HG03571 (cell line): ENCODE measurements around the gene ZNF862.

Experiments used
- ATAC-seq: cut with Tn5 transposase; IDR thresholded peaks from one replicate; pipeline ENCODE4 v1.9.1; 2021; ENCODE audit not compliant: unreplicated experiment

The ZNF862 gene

DNA sequence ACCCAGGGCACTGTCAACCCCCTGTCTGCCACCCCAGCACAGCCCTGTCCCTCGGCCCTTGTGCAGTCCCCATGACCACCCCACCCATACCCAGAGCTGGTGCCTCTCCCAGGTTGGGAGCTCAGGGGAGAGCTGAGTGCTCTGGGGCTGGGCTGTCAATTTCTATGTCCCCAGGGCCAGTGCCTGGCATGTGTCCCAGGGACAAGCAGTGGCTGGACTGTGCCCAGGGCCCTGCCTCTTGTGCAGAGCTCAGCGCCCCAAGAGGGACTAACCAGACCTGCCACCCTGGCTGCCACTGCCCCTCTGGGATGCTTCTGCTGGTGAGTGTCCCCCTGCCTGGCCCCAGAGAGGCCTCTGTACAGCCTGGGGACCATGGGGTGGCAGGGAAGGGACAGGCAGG lies 29.0 kb upstream of the ZNF862 start:
- ATAC-seq, result no peak

DNA sequence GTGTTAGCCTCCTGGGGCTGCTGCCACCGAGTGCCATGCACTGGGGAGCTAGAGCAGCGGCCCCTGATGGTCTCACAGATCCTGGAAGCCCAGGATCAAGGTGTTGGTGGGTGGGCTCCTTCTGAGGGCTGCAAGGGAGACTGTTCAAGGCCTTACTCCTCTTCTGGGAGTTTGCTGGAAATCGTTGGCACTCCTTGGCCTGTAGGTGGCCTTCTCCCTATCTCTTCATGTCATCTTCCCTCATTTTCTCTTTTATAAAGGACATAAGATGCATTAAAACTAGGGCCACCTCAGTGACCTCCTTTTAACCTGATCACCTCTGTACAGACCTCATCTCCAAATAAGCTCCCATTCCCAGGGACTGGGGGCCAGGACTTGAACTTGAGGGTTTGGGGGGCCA lies 27.0 kb upstream of the ZNF862 start:
- no peak for ATAC-seq

DNA sequence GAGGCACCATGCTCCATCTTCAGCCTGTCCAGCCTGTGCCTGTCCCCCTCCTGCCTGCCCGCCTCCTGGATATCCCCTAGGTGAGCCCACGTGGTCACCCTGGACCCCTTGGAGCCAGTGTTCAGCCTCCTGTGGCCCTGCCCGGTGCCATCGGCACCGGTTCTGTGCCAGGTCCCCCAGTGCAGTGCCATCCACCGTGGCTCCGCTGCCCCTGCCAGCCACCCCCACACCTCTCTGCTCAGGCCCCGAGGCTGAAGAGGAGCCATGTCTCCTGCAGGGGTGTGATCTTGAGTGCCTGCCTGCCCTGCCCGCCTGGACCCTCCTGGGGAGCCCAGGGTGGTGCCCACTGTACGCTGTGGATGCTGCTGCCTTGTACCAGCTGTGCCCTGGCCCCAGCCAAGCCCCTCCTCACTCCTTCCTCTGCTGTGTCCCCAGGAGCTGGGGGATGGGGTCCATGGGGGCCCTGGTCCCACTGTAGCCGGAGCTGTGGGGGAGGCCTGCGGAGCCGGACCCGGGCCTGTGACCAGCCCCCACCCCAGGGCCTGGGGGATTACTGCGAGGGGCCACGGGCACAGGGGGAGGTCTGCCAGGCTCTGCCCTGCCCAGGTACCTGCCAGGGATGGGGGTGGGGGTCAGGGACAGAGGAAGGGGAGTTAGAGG lies 26.2 kb upstream of the ZNF862 start:
- no peak for ATAC-seq

DNA sequence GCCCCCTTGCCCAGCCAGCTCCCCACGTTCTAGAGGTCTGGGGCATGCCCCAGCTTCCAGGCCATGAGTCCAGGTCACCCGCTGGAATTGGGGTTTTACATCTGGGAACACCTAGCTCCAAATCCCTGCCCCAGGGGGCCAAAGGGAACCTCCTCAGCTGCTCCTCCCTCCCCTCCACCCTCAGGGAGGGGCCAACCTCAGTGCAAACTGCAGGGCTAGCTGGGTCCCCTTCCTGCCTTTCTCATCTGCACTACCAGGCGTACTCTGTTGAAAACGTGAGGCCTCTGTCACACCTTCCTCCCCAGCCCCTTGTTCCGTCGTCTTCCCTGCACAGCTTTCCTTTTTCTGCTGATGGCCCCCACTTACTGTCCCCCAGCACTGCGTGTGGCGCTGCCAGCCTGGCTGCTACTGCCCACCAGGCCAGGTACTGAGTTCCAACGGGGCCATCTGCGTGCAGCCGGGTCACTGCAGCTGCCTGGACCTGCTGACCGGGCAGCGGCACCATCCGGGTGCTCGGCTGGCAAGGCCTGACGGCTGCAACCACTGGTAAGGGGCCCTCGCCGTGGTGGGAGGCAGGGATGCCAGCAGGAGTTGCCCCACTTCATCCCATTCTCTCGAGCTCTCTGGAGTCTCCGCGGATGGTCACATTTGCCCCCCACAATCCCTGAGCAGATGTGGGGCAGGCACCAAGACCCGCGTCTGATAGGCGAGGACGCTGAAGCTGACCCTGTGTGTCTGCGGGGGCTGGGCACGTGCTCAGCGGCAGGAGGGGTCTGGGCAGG lies 24.7 kb upstream of the ZNF862 start:
- ATAC-seq, result no peak

DNA sequence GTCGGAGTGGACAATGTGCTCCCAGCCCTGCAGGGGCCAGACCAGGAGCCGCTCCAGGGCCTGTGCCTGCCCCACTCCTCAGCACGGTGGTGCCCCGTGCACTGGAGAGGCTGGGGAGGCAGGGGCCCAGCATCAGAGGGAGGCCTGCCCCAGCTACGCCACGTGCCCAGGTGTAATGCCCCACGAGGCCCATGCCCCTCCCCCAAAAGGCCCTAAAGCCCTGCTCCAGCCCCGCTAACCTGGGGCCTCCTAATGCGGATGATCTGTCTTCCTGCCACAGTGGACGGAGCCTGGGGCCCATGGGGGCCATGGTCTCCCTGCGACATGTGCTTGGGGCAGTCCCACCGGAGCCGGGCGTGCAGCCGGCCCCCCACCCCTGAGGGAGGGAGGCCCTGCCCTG lies 23.7 kb upstream of the ZNF862 start:
- ATAC-seq, result no peak

DNA sequence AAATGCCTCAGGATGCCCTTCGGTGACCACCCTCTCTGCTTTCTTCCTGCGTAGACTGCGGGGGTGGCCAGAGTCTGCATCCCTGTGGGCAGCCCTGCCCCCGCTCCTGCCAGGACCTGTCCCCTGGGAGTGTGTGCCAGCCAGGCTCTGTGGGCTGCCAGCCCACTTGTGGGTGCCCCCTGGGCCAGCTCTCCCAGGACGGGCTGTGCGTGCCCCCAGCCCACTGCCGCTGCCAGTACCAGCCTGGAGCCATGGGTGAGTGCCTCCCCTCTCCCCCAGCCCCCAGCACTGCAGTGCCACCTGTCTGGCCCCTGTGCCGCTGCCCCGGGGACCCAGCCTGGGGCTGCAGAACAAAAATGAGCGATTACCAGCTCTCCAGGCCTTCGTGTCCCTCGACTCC lies 23.1 kb upstream of the ZNF862 start:
- ATAC-seq, result no peak

DNA sequence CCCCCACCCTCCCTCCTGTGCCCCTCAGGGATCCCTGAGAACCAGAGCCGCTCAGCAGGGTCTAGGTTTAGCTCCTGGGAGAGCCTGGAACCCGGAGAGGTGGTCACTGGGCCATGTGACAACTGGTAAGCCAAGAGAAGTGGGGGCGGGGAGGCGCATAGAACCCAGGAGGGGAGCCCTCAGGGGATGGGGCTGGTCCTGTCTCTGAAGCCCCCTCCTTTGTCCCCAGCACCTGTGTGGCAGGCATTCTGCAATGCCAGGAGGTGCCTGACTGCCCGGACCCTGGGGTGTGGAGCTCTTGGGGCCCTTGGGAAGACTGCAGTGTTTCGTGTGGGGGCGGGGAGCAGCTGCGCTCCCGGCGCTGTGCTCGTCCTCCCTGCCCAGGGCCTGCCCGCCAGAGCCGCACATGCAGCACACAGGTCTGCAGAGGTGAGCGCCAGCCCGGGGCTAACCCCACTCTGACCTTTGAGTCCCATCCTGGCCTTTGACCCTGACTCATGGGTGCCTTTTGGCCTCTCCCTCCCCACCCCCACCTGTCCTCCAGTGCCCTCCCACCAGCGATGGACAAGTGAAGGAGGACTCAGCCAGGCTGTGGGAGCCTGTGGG lies 22.4 kb upstream of the ZNF862 start:
- no peak for ATAC-seq

DNA sequence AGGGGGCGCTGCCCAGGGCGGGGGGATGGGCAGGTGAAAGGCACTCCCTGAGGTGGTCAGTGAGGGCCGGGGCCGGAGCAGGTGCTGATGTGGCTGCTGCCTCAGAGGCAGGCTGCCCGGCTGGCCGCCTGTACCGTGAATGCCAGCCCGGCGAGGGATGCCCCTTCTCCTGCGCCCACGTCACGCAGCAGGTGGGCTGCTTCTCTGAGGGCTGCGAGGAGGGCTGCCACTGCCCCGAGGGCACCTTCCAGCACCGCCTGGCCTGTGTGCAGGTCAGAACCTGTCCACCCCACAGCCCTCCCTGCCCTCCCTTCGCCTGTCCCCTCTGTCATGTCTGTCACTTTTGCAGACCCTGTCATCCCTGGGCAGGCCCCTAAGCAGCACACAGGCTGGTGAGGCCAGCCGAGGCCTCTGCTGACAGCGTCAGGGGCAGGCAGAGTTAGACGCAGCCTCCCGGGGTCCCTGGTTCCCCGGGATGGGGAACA lies 21.9 kb upstream of the ZNF862 start:
- ATAC-seq, result no peak

DNA sequence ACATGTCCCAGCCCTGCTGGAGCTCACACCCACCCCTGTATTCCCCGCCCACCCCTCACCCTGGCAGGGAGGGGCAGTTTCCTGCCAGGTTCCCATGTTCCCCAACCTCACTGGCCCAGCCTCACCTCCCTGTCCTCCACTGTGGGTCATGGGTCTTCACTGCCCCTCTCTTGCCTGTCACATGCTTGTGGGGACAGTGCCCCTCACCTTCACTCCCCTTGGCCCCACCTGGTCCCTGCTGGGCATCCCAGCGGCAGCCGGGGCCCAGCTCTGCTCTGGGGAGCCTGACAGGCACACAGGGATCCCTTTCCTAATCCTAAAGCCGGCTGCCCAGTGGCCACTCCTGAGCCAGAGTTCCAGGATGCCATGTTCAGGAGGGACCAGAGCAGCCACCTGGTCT lies 21.4 kb upstream of the ZNF862 start:
- no peak for ATAC-seq

DNA sequence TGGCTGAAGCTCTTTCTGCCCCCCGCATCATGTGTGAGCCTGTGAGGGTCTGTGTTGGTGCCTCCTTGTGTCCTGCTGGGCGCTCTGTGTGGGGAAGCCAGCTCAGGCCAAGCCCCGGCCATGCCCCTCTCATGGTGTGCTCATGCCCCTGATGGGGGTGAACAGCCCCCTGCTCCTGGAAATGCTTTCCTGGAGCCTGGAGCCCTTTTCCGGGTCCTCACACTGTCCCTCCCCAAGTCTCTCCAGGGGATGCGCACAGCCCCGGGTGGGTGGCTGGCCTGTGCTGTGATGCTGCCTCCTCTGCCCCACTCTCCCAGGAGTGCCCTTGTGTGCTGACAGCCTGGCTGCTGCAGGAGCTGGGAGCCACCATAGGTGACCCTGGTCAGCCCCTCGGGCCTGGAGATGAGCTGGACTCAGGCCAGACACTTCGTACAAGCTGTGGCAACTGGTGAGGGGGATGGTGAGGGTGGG lies 20.8 kb upstream of the ZNF862 start:
- no peak for ATAC-seq

DNA sequence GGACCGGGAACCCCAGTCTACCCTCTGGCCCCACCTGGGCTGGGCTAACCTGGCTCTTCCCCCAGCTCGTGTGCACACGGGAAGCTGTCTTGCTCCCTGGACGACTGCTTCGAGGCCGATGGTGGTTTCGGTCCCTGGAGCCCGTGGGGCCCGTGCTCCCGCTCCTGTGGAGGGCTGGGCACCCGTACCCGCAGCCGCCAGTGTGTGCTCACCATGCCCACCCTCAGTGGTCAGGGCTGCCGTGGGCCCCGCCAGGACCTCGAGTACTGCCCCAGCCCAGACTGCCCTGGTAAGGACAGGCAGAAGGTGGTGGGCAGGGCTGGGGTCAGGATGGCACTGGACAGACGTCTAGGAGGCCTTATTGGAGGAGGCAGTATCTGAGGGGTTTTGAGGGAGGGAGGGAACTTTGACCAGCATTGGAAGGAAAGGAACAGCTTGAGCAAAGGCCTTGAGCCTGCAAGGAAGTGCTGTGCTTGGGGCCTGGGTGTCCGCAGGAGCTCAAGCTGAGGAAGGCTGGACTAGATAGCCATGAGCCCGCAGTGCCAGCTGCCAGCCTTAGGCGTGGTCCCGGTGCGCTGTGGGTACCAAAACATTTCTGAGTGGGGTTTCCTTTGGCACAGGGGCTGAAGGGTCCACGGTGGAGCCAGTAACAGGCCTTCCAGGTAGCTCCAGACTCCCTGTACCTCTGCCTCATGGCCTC lies 20.2 kb upstream of the ZNF862 start:
- ATAC-seq, result no peak

DNA sequence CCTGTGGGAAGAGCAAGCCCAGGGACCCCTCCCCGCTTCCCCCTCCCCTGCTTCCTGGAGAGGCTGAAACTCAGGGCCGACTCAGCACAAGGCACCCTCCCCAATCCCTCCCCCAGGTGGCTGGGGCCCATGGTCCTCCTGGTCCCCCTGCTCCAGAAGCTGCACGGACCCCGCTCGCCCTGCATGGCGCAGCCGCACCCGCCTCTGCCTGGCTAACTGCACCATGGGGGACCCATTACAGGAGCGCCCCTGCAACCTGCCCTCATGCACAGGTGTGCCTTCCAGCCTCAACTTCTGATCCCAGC lies 19.7 kb upstream of the ZNF862 start:
- ATAC-seq, result no peak

DNA sequence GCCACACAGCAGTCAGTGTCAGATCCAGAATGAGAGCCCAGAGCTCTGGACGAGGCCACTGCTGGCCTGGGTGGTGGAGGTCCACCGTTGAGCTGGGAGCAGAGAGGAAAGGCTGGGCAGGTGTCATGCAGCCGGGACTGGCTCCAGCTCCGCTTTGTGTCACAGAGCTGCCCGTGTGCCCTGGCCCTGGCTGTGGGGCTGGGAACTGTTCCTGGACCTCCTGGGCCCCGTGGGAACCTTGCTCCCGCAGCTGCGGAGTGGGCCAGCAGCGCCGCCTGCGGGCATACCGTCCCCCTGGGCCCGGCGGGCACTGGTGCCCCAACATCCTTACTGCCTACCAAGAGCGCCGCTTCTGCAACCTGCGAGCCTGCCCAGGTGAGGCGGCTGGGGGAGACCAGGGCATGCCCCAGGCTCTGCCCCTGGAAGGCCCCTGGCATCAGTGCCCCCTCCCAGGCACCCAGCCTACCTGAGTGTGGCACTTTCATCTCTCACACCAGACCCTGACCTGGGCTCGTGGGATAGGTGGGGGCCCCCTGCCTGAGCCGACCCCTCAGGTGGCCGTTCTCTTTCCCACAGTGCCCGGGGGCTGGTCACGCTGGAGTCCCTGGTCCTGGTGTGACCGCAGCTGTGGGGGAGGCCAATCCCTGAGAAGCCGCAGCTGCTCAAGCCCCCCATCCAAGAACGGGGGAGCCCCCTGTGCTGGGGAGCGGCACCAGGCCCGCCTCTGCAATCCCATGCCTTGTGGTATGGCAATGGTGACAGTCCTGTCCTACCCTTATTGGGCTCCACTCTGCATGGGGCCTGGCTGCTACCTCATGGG lies 18.8 kb upstream of the ZNF862 start:
- ATAC-seq, result no peak

DNA sequence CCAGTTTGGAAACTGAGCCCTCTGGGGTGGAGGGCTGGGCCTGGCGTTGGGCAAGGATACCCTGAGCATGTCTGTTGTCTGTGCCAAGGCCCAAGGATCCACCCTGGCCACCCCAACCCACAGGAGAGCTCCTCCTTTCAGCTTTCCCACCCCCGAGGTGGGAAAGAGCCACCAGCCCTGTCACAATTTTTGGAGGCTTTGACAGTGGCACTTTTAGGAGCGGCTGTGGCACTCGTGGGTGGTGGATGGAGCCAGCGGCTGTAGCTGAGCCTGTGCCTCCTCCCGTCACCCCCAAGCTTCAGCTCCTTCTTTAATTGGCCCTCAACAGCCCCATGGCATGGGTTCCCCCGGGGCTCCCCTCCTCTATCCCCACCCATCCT lies 18.2 kb upstream of the ZNF862 start:
- ATAC-seq, result no peak

DNA sequence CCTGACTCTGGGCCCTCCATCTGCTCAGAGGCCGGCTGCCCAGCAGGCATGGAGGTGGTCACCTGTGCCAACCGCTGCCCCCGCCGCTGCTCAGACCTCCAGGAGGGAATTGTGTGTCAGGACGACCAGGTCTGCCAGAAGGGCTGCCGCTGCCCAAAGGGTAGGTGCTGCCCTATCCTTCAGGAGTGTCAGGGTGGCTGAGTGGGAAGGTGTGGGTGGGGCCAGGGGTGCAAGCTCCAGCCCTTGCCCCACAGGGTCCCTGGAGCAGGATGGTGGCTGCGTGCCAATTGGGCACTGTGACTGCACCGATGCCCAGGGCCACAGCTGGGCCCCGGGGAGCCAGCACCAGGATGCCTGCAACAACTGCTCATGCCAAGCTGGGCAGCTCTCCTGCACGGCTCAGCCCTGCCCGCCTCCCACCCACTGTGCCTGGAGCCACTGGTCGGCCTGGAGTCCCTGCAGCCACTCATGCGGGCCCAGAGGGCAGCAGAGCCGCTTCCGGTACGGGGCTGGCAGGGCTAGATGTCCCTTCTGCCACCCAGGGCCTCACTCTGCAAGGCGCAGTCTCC lies 17.5 kb upstream of the ZNF862 start:
- no peak for ATAC-seq

DNA sequence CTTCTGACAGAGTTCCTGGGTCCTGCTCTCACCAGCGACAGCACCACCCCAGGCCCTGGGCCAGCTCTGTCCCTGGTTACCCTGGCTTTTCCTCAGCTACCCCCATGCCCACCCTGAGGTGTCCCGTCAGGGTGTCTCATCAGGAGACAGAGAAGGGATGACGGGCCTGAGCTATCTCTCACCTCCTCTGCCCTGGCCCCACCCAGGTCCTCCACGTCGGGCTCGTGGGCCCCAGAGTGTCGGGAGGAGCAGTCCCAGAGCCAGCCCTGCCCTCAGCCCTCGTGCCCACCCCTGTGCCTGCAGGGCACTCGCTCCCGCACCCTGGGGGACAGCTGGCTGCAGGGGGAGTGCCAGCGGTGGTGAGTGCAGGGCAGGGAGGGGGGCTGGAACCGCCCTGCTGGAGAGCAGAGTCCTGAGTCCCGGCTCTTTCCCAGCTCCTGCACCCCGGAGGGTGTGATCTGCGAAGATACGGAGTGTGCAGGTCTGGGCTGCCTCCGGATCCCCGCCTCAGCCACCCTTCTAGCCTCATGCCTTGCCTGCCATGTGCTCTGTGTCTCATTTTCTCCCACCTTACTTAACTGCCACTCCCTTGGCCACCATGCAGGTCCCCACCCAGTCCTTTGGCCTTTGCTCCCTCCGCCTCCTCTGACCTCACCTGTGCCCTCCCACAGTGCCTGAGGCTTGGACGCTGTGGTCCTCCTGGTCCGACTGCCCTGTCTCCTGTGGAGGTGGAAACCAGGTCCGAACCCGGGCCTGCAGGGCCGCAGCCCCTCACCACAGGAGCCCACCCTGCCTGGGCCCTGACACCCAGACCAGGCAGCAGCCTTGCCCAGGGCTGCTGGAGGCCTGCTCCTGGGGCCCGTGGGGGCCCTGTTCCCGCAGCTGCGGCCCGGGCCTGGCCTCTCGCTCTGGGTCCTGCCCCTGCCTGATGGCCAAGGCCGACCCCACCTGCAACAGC lies 16.7 kb upstream of the ZNF862 start:
- no peak for ATAC-seq

DNA sequence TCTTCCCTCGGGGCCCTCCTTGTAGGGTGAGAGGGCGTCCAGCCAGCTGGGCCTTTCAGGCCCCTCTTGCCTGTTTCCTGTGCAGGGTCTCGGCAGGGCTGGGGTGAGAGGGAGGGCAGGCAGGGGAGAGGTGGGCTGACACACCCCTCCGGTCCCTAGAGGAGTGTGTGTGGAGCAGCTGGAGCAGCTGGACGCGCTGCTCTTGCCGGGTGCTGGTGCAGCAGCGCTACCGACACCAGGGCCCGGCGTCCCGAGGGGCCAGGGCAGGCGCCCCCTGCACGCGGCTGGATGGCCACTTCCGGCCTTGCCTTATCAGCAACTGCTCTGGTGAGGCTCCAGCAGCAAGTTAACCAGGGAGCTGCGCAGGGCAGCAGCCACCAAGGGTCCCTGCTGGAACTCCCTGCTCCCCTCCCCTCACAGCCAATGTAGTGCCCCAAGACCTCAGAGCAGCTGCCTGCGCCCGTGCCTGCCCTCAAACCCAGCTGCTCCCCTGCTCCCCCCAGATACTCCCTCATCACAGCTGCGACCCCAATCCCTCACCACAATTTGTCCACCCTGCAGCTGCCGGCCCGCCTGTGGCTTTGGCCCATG lies 15.7 kb upstream of the ZNF862 start:
- no peak for ATAC-seq

DNA sequence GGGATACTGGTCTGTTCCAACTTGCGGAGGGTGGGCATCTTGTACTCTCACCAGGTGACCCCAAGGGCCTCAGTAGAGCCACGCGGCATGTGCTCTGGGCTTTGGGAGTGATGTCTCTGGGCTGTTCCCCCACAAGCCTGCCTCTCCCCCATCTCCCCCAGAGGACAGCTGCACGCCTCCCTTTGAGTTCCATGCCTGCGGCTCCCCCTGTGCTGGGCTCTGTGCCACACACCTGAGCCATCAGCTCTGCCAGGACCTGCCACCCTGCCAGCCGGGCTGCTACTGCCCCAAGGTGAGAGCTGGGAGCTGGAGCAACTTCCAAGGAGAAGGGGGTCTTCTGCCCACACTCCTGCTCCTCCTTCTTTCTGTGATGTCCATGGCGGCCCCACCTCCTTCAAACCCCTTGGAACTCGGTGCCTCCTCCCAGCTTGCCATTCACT lies 15.0 kb upstream of the ZNF862 start:
- no peak for ATAC-seq

DNA sequence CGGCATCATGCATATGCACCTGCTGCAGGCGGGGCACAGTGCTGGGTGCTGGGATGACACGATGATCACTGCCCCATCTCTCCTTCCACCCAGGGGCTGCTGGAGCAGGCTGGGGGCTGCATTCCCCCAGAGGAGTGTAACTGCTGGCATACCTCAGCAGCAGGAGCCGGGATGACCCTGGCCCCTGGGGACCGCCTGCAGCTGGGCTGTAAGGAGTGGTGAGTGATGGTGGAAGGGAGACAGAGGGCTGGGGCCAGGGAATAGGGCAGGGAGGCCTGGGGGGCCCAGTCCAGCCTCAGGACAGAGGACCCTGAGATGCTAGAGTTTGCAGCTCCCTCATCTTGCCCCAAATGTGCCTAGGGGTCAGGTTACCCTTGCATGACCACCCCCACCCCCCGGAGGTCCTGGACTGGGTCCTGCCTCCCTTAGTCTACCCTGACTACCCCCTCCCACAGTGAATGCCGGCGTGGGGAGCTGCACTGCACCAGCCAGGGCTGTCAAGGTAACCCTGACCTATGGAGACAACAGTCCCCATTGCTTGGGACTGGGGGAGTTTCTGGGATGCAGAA lies 14.5 kb upstream of the ZNF862 start:
- ATAC-seq, result no peak
